NT2/D1 (cell line): ENCODE results near the gene MYZAP.

Experiments used
- YY1 ChIP-seq: IDR thresholded peaks from 2 replicates; pipeline ENCODE4 v1.6.1; 2011; ENCODE audit not compliant: insufficient read length, insufficient read depth
- ZNF274 ChIP-seq: IDR thresholded peaks from 2 replicates; pipeline ENCODE4 v1.6.1; 2011; ENCODE audit warnings: mild to moderate bottlenecking, low read depth, low read length

DNA sequence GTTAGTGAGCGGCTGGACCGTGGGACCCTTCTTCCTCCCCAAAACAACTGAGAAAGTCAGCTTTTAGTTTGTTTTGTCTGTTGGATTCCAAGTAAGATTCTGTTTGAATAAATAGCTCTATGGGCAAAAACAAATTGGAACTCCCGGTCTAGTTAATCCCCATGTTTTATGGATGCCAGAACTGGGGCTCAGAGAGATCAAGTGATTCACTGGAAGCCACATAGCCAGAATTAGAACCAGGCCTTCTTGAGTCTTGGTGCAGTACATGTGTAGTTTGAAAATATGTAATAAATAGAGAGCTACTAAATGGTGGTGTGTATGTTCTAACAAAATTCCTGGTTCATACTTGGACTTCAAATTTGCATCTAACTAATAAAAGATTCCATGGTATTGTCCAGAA, 85.5 kb downstream of the MYZAP start:
- TF ChIP-seq ZNF274 (no peak), YY1 (no peak)
